K562 (cell line): Measurements from ENCODE around the gene CCDC60. TPM values are rescaled to one million over a fixed set of nuclear protein-coding genes. Genes with fewer than 3 reads are reported as not detected.

Source experiments
- ATAC-seq: fragments of 200-7000 bp; cut with Tn5 transposase; 3 replicates; pipeline ENCODE4 v1.9.1; 2020; ENCODE audit warnings: moderate library complexity
- BruUV-seq: library from RNA; stranded (reverse); fragments of 400-500 nt; replicated peaks from 2 replicates; lab custom pipeline; 2021; lab: Mats Ljungman, UMichigan
- CTCF ChIA-PET: fragments of 300-600 bp; formaldehyde crosslinking; extraction: SDS; loops from one replicate; lab custom pipeline; 2021; ENCODE audit warnings: low intra/inter-chr PET ratio; lab: Yijun Ruan, JAX
- POLR2A ChIA-PET: fragments of 300-600, 350-650 bp; sonication (Branson Sonifier 250); formaldehyde crosslinking; extraction: SDS; loops from one replicate; lab custom pipeline; 2021; ENCODE audit warnings: antibody characterized with exemption, inconsistent platforms; lab: Yijun Ruan, JAX
- DNase-seq, 4 experiments: peaks; one replicate each; pipeline versions ENCODE4 v3.0.0 to v3.0.0-alpha.2; 2011 to 2018; ENCODE audit warnings: low spot score in 3 of 4, mixed read lengths in 3 of 4; ENCODE audit errors: extremely low read depth in 1 of 4
- FAIRE-seq: peaks from 2 replicates; lab custom pipeline; 2011; peaks lifted over from hg19 to GRCh38; lab: Jason Lieb, UNC
- H2AFZ ChIP-seq: 2 replicates; pipeline ENCODE4 v1.6.0; 2011; ENCODE audit warnings: low read depth, low read length, control low read depth, inconsistent platforms
- H3K27ac ChIP-seq: fragments of 200-600 bp; 3 replicates; pipeline ENCODE4 v1.8.0; 2011; ENCODE audit warnings: low read depth, mild to moderate bottlenecking, control low read depth, inconsistent platforms, low read length, moderate library complexity, mixed read lengths; ENCODE audit errors: extremely low read depth
- H3K27me3 ChIP-seq, 2 experiments: fragments of 300-600 bp in 1 of 2; 2 replicates in 1 of 2; 3 replicates in 1 of 2; pipeline versions ENCODE4 v1.6.0 to v1.8.0; 2011; ENCODE audit warnings: inconsistent platforms in 2 of 2, low read length in 2 of 2, mild to moderate bottlenecking in 1 of 2, mixed read lengths in 1 of 2, moderate library complexity in 1 of 2; ENCODE audit not compliant: control insufficient read depth in 2 of 2, insufficient read depth in 2 of 2
- H3K36me3 ChIP-seq: fragments of 300-600 bp; 3 replicates; pipeline ENCODE4 v1.8.0; 2011; ENCODE audit warnings: mild to moderate bottlenecking, low read length, inconsistent platforms; ENCODE audit not compliant: control insufficient read depth, insufficient read depth
- H3K4me1 ChIP-seq, 2 experiments: fragments of 200-600 bp in 1 of 2; replicated peaks in 1 of 2; 2 replicates in 1 of 2; 3 replicates in 1 of 2; pipeline versions ENCODE4 v1.5.1 to v1.8.0; 2011; ENCODE audit warnings: inconsistent platforms in 2 of 2, low read length in 2 of 2, mild to moderate bottlenecking in 1 of 2, mixed read lengths in 1 of 2, moderate library complexity in 1 of 2; ENCODE audit not compliant: control insufficient read depth in 2 of 2, insufficient read depth in 2 of 2
- H3K4me2 ChIP-seq: 2 replicates; pipeline ENCODE4 v1.6.1; 2011; ENCODE audit warnings: low read length, control low read depth, inconsistent platforms, mixed read lengths; ENCODE audit not compliant: insufficient read depth
- H3K4me3 ChIP-seq: fragments of 200-600 bp; sonication (generic), shearing (Covaris generic); 2 replicates; pipeline ENCODE4 v1.5.1; 2016; ENCODE audit warnings: control low read depth, inconsistent platforms
- H3K79me2 ChIP-seq: fragments of 200-600 bp; 3 replicates; pipeline ENCODE4 v1.8.0; 2011; ENCODE audit warnings: low read length, inconsistent platforms; ENCODE audit not compliant: control insufficient read depth, insufficient read depth
- H3K9ac ChIP-seq, 2 experiments: 2 replicates each; pipeline versions ENCODE4 v1.6.0 to v1.6.1; 2011; ENCODE audit warnings: low read depth in 2 of 2, low read length in 2 of 2, control low read depth in 1 of 2, inconsistent platforms in 1 of 2, mild to moderate bottlenecking in 1 of 2, mixed read lengths in 1 of 2; ENCODE audit not compliant: insufficient read depth in 1 of 2
- H3K9me1 ChIP-seq: one replicate; pipeline ENCODE4 v1.6.0; 2011; ENCODE audit warnings: inconsistent platforms, mild to moderate bottlenecking, low read length, moderate library complexity; ENCODE audit not compliant: control insufficient read depth, insufficient read depth
- H3K9me3 ChIP-seq: replicated peaks from 2 replicates; pipeline ENCODE4 v1.5.1; 2011; ENCODE audit warnings: low read depth, low read length, inconsistent platforms; ENCODE audit not compliant: control insufficient read depth, insufficient read depth
- H4K20me1 ChIP-seq: replicated peaks from 2 replicates; pipeline ENCODE4 v1.6.1; 2011; ENCODE audit warnings: low read length, inconsistent platforms, mixed read lengths; ENCODE audit not compliant: control insufficient read depth, insufficient read depth
- BRF1 ChIP-seq: IDR thresholded peaks from 3 replicates; pipeline ENCODE4 v1.6.1; 2011; ENCODE audit warnings: borderline replicate concordance, mild to moderate bottlenecking; ENCODE audit not compliant: insufficient read length; ENCODE audit errors: extremely low read depth
- COPS2 ChIP-seq: fragments of 450-650 bp; conservative IDR thresholded peaks from 2 replicates; pipeline ENCODE4 v1.6.1; 2016; ENCODE audit warnings: mild to moderate bottlenecking, moderate library complexity
- E2F1 ChIP-seq: sonication (generic); formaldehyde crosslinking; IDR thresholded peaks from 2 replicates; pipeline ENCODE4 v1.8.1; 2023; ENCODE audit warnings: mild to moderate bottlenecking, missing genetic modification reagents, moderate library complexity
- FOXA3 ChIP-seq, 2 experiments: fragments of 450-650 bp in 1 of 2; sonication (generic) in 1 of 2; formaldehyde crosslinking; IDR thresholded peaks in 1 of 2; conservative IDR thresholded peaks in 1 of 2; 2 replicates each; pipeline versions ENCODE4 v1.4.0 to v1.8.0; 2020 to 2022; ENCODE audit warnings: mild to moderate bottlenecking in 2 of 2, missing genetic modification reagents in 1 of 2
- FUS ChIP-seq: fragments of 200-400 bp; formaldehyde crosslinking; optimal IDR thresholded peaks from 2 replicates; pipeline ENCODE3; 2017; ENCODE audit warnings: low read depth, low read length
- MCM3 ChIP-seq: fragments of 450-650 bp; IDR thresholded peaks from 2 replicates; pipeline ENCODE4 v1.6.1; 2016
- MECOM ChIP-seq: fragments of 250-450 bp; sonication (Bioruptor Pico); IDR thresholded peaks from 2 replicates; pipeline ENCODE4 v1.8.0; 2022; ENCODE audit warnings: inconsistent platforms
- NCOA4 ChIP-seq: fragments of 450-650 bp; IDR thresholded peaks from 2 replicates; pipeline ENCODE4 v1.6.1; 2018; ENCODE audit warnings: mild to moderate bottlenecking; ENCODE audit not compliant: partially characterized antibody
- RFX7 ChIP-seq: fragments of 250-450 bp; sonication (Bioruptor Pico); IDR thresholded peaks from 2 replicates; pipeline ENCODE4 v1.5.1; 2021; ENCODE audit warnings: mild to moderate bottlenecking
- SMC3 ChIP-seq: conservative IDR thresholded peaks from 2 replicates; pipeline ENCODE4 v1.6.1; 2011; ENCODE audit warnings: low read depth, low read length, improper control_type of control experiment; ENCODE audit not compliant: insufficient read depth
- UBTF ChIP-seq, 2 experiments: IDR thresholded peaks; 2 replicates each; pipeline ENCODE4 v1.6.1; 2012; ENCODE audit warnings: improper control_type of control experiment in 2 of 2, low read depth in 2 of 2, low read length in 2 of 2, borderline replicate concordance in 1 of 2
- ZNF280B ChIP-seq: fragments of 250-450 bp; sonication (Bioruptor Pico); IDR thresholded peaks from 2 replicates; pipeline ENCODE4 v1.5.1; 2021; ENCODE audit warnings: mild to moderate bottlenecking
- ZNF766 ChIP-seq: fragments of 200-800 bp; sonication (Bioruptor generic); conservative IDR thresholded peaks from 2 replicates; pipeline ENCODE4 v1.6.1; 2016; ENCODE audit warnings: missing genetic modification characterization, missing compliant biosample characterization
- WGBS: fragments of 100-300 bp; shearing (Covaris generic); methylation state at CpG from one replicate; pipeline ENCODE4 v1.1.6; 2016; ENCODE audit warnings: low coverage, mixed read lengths; ENCODE audit not compliant: insufficient coverage; ENCODE audit errors: missing lambda C conversion rate; 5-methylcytosine and 5-hydroxymethylcytosine counted together
- in situ Hi-C: fragments of 300-500 bp; cut with MboI; formaldehyde crosslinking; loops from 4 replicates; pipeline ENCODE4 v1.15.0; 2018; ENCODE audit warnings: inconsistent platforms, mixed read lengths
- intact Hi-C: fragments of 100-400 bp; cut with micrococcal nuclease; formaldehyde crosslinking; loops from 2 replicates; pipeline ENCODE4 v1.14.2; 2022
- polyA plus RNA-seq, 8 experiments: library from polyadenylated mRNA; depleted of rRNA in 4 of 8; stranded (reverse) in 5 of 8; unstranded in 3 of 8; fragments of >200 nt; fragmentation: Nextera tagmentation in 2 of 8; fragmentation: Illumina TruSeq in 1 of 8; extraction: Ambion mirVana in 2 of 8; extraction: Trizol in 1 of 8; gene quantifications; 2 replicates each; pipeline versions ENCODE4 v1.2.1 to v1.2.3, GENCODE V29; 2011 to 2014; ENCODE audit warnings: inconsistent platforms in 1 of 8, missing spikeins in 1 of 8
- total RNA-seq, 7 experiments: library from RNA; depleted of rRNA in 6 of 7; stranded (reverse); fragments of >200 nt in 6 of 7; fragmentation: Illumina TruSeq in 2 of 7; extraction: Trizol in 2 of 7; gene quantifications; 2 replicates each; pipeline versions ENCODE4 v1.2.1 to v1.2.3, GENCODE V29; 2011 to 2021; ENCODE audit warnings: low replicate concordance in 1 of 7

Gene CCDC60
- total and polyA plus RNA-seq, 9 of the 15 experiments (the other 6 are each of a cell fraction or from before 2014, with no cell fraction given) = not detected

GRCh38 chr12:119341020-119341419, 6.5 kb downstream of the CCDC60 start:
- ChIA-PET POLR2A (interaction anchor here (1.2 kb wide), 1 partner anchor 13 kb away, joined by 4 read pairs; no protein-coding TSS in a partner anchor), CTCF (interaction anchor here (0.6 kb wide), 1 partner anchor 1113 kb away, joined by 5 read pairs; no protein-coding TSS in a partner anchor)
- Histone ChIP-seq H3K4me2 (no peak overlapping the region), H3K4me1 (no peaks in the 10 kb centered on the region), H3K27ac (no peak overlapping the region), H4K20me1 (no peaks in the 10 kb centered on the region), H3K27me3 (peaks cover 4 to 8% of the 10 kb centered on the region in 2 experiments; a peak in 3 of 5 replicates), H3K9ac (no peak overlapping the region), H2AFZ (no peak overlapping the region), H3K4me3 (no peak overlapping the region), H3K36me3 (no peaks in the 10 kb centered on the region), H3K79me2 (no peaks in the 10 kb centered on the region), H3K9me3 (no peaks in the 10 kb centered on the region), H3K9me1 (no peaks in the 10 kb centered on the region)
- no TSS peak for BruUV-seq
- in situ Hi-C loops (no loop called here), intact Hi-C loops (no loop called here)
- ATAC-seq (no peak), FAIRE-seq (no peak), DNase-seq (no peak)
- TF ChIP-seq E2F1 (CRISPR knock-in tag) (no peak), FUS (no peak), BRF1 (no peak), FOXA3 (CRISPR knock-in tag; conservative IDR thresholded peaks at IDR 0.05 in 1 of 2, IDR thresholded peaks at IDR 0.05 in 1 of 2) (no peak), ZNF766 (CRISPR knock-in tag) (no peak), ZNF280B (CRISPR knock-in tag) (no peak), SMC3 (no peak), MCM3 (no peak), COPS2 (no peak), MECOM (CRISPR knock-in tag) (no peak), RFX7 (no peak), UBTF (IDR thresholded peaks at IDR 0.05; ENCODE audit: borderline replicate concordance in 1 of 2, low read depth in 2 of 2, low read length in 2 of 2) (no peak), NCOA4 (no peak)
- WGBS = 3% methylated on average over 5 of the region's 5 CpGs
